GM12875 (cell line): ENCODE data around the gene MPHOSPH10.
"Not testable (repeated sequence)": the region's sequence is repeated elsewhere in the genome, so short reads cannot be mapped to it uniquely, and the experiment has no call there.

Experiments used
- H3K4me3 ChIP-seq: one replicate; pipeline ENCODE4 v1.5.1; 2011; ENCODE audit warnings: low read depth, low read length, control low read depth
- TF ChIP-seq, protein P1 (sequence below): IDR thresholded peaks from 2 replicates; pipeline ENCODE4 v1.5.1; 2011; ENCODE audit warnings: low read depth, mild to moderate bottlenecking, control low read depth, inconsistent platforms, low read length, moderate library complexity, borderline replicate concordance; ENCODE audit not compliant: insufficient read depth

Gene MPHOSPH10

DNA sequence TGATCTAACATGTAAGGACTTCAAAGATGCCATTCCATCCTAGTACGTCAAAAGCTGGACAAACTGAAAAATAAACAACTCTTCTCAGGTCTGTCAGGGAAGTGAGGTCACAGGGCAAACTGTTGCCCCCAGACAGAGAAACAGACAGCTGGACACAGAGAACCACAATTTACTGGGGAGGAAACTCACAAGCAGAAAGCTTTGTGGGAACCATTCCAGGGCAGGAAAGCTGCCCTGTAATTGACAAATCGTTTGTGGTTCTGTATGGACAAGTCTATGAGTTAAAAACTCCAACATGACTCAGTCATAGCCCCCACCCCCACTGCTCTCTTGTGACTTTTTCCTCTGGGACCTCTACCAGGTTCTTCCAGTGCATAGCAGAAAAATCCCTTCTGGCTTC, 28.8 kb upstream of the MPHOSPH10 start:
- TF ChIP-seq, protein P1, sequence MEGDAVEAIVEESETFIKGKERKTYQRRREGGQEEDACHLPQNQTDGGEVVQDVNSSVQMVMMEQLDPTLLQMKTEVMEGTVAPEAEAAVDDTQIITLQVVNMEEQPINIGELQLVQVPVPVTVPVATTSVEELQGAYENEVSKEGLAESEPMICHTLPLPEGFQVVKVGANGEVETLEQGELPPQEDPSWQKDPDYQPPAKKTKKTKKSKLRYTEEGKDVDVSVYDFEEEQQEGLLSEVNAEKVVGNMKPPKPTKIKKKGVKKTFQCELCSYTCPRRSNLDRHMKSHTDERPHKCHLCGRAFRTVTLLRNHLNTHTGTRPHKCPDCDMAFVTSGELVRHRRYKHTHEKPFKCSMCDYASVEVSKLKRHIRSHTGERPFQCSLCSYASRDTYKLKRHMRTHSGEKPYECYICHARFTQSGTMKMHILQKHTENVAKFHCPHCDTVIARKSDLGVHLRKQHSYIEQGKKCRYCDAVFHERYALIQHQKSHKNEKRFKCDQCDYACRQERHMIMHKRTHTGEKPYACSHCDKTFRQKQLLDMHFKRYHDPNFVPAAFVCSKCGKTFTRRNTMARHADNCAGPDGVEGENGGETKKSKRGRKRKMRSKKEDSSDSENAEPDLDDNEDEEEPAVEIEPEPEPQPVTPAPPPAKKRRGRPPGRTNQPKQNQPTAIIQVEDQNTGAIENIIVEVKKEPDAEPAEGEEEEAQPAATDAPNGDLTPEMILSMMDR, result no peak
- no peak overlapping the region for H3K4me3 ChIP-seq

DNA sequence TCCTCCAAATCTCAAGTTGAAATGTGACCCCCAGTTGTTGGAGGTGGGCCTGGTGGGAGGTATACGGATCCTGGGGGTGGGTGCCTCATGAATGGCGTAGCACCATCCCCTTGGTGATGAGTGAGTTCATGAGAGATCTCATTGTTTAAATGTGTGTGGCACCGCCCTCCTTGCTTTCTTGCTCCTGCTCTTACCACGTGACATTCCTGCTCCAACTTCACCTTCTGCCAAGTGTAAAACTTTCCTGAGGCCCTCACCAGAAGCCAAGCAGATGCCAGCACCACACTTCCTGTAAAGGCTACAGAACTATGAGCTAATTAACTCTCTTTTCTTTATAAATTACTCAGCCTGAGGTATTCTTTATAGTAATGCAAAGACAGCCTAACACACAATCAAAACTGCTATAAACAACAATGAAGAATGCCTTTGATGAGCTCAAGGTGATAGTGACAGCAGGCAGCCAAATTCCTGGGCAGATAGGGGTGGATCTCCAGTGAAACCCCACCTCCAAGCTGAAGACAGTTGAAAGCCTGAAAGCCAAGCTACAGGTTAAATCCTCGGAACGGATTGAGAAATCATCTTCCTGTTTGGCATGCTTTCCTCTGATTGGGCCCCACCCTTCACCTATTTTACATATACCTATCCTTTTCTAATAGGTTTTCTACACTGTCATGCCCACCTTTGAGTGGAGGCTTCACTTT, 27.3 kb upstream of the MPHOSPH10 start:
- TF ChIP-seq, protein P1, result no peak
- H3K4me3 ChIP-seq, result no peak overlapping the region

DNA sequence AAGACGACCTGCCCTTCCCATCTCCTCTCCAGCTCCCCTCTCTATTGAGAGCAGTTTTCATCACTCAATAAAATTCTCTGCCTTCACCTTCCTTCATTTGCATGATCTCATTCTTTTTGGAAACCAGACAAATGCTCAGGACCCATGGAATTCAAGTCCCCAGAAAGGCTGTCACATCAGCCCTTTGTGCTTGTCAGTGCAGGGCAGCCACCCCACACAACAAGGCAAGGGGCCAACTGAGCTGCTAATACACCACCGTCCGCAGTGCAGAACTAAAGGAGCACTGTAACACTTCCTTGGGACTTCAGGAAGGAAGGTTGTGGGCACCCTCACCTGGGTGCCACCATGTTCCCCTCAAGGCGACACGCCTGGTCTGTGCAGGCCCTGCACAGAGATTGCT, 26.6 kb upstream of the MPHOSPH10 start:
- TF ChIP-seq, protein P1, result no peak
- H3K4me3 ChIP-seq, result no peak overlapping the region

DNA sequence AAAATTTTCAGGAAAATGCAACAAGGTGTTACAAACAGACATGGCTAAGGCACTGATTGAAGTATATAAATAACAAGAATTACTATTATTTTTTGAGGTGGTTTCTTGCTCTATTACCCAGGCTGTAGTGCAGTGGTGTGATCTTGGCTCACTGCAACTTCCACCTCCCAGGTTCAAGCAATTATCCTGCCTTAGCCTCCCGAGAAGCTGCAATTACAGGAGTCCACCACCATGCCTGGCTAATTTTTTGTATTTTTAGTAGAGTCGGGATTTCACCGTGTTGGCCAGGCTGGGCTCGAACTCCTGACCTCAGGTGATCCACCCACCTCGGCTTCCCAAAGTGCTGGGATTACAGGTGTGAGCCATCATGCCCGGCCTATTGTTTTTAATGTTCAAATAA, 24.0 kb upstream of the MPHOSPH10 start:
- not testable (repeated sequence) for H3K4me3 ChIP-seq

DNA sequence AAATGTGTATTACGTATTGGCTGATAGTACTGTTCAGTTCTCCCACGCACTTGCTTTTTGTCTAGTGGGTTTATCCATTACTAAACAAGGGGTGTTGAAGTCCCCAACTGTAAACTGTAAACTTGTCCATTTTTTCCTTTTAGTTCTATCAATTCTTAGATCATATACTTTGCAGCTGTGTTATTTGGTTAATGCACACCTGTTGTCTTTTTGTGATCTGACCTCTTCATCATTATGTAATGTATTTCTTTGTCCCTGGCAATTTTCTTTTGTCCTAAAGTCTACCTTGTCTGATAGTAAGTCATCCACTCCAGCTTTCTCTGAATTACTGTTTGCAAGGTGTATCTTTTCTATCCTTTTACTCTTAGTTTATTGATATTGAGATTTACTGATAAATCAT, 22.3 kb upstream of the MPHOSPH10 start:
- TF ChIP-seq, protein P1, result no peak
- no peak overlapping the region for H3K4me3 ChIP-seq

DNA sequence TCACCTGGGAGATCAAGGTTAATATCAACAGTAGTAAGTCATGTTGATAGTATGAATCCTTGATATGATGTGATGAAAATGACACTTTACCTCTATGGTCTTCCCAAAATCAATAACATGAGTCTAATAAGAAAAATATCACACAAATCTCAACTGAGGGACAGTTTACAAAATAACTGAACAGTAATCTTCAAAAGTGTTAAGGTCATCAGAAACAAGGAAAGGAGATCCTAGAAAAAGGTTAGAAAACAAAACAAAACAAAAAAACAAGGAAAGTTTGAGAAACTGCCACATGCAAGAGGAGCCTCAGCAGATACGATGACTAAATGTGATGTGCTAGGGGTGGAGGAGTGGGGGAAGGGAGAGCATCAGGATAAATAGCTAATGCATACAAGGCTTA, 16.6 kb upstream of the MPHOSPH10 start:
- H3K4me3 ChIP-seq, result no peak overlapping the region
- TF ChIP-seq, protein P1, result no peak

DNA sequence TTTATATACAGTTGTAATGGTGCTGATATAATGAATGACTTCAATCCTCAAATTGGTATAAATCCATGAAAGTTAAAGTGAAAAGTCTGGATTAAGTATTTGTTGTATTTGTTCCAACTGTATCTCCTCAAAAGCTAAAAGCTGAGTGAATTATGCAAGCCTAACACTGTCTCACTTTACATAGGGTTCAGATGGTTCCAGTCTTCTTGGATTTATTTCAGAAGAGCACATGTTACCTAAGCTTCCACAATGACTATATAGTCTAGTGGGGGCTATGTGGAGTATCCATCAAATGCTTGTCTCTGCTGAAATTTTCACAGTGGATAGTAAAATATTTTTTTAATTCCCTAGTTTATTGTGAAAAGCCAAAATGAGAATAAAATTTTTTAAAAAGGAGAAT, 13.4 kb upstream of the MPHOSPH10 start:
- TF ChIP-seq, protein P1, result no peak
- no peak overlapping the region for H3K4me3 ChIP-seq
